Coronary artery (tissue), 2 donors: ENCODE results near the gene ZDHHC13.
A peak's percentile ranks its signal among the peaks of the same experiment; 100 is the strongest.

ENCODE experiments used
- DNase-seq: peaks from one replicate; pipeline ENCODE4 v3.0.0-alpha.2; 2017; ENCODE audit warnings: low spot score
- H3K27ac ChIP-seq, 2 donors: fragments of 200-600 bp; sonication (generic); one replicate each; pipeline ENCODE4 v1.5.1; 2016 to 2019
- H3K4me3 ChIP-seq: fragments of 200-600 bp; sonication (generic); 2 replicates; pipeline ENCODE4 v1.5.1; 2016; ENCODE audit warnings: mild to moderate bottlenecking, moderate library complexity
- TF ChIP-seq, protein P1 (sequence below): fragments of 200-600 bp; sonication (generic); IDR thresholded peaks from one replicate; pipeline ENCODE4 v1.5.1; 2019; ENCODE audit warnings: antibody characterized with exemption

Gene ZDHHC13

GRCh38 chr11:19077965-19078364 is 39.0 kb upstream of the ZDHHC13 start:
- TF ChIP-seq, protein P1, sequence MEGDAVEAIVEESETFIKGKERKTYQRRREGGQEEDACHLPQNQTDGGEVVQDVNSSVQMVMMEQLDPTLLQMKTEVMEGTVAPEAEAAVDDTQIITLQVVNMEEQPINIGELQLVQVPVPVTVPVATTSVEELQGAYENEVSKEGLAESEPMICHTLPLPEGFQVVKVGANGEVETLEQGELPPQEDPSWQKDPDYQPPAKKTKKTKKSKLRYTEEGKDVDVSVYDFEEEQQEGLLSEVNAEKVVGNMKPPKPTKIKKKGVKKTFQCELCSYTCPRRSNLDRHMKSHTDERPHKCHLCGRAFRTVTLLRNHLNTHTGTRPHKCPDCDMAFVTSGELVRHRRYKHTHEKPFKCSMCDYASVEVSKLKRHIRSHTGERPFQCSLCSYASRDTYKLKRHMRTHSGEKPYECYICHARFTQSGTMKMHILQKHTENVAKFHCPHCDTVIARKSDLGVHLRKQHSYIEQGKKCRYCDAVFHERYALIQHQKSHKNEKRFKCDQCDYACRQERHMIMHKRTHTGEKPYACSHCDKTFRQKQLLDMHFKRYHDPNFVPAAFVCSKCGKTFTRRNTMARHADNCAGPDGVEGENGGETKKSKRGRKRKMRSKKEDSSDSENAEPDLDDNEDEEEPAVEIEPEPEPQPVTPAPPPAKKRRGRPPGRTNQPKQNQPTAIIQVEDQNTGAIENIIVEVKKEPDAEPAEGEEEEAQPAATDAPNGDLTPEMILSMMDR: no peak
- DNase-seq: no peak
- H3K4me3 ChIP-seq: no peak overlapping the region
- H3K27ac ChIP-seq: no peak overlapping the region

DNA sequence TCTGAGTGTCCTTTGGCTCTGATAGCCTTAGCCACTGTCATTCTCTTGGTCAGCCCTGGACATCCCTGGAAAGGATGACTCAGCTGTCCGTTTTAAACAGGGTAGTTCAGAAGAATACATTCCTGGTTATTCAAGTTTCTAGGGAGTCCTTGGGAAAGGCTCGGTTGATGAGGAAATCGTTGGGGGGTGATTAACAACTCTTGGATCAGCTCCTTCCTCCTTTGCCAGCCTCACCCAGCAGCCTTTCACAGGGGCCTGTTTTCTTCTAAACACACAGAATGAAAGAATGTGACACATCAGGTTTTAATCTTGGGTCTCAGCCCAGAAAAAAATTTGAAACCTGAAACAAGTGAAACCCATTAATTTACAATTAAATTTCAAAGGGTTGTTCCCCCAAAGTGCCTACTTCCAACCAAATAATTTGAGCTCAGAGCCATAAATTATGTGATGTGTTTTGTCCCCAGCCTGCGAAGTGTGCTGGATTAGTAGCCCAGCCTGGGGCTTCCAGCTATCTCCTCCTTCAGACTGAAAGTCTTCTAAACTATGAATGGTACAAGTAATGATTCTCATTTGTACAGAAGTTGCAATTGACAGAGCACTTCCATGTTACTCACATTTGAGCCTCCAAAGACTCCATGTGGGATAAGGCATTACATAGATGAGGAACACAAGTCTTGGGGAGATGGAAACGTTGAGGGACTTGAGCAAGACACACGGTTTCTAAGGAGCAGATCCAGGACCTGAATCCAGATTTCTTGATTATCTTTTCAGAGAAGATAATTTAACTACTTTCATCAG is 37.1 kb upstream of the ZDHHC13 start:
- no peak overlapping the region for H3K4me3 ChIP-seq
- no peak overlapping the region for H3K27ac ChIP-seq
- DNase-seq: no peak
- TF ChIP-seq, protein P1: no peak

DNA sequence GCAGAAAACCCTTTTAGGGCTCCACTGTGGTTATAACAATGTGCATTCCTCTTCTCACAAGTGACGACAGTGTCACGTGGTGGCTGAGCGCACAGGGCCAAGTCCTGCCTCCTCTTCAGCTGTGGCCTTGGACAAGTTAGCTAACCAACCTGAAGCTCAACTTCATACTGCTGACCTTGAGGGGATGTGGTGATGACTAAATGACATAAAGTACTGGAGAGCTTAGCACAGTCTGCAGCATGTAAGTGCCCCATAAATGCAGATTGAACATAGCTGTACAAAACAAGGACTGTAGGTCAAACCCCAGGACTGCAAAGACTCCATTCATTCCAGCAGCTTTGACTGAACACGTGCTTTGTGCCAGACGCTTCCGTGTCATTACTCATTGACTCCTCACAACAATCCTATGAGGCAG is 36.4 kb upstream of the ZDHHC13 start:
- Histone ChIP-seq H3K4me3 (no peak overlapping the region), H3K27ac (no peak overlapping the region)
- DNase-seq: no peak
- TF ChIP-seq, protein P1: no peak

- TF ChIP-seq, protein P1: no peak
- no peak overlapping the region for H3K4me3 ChIP-seq
- DNase-seq: no peak
- no peak overlapping the region for H3K27ac ChIP-seq
Measured at GRCh38 chr11:19083166-19083565, 33.8 kb upstream of the ZDHHC13 start.

GRCh38 chr11:19084661-19085315 is 32.2 kb upstream of the ZDHHC13 start:
- DNase-seq: no peak
- TF ChIP-seq, protein P1: no peak
- H3K27ac ChIP-seq: no peak overlapping the region
- H3K4me3 ChIP-seq: no peak overlapping the region

GRCh38 chr11:19087658-19088057 is 29.3 kb upstream of the ZDHHC13 start:
- TF ChIP-seq, protein P1: no peak
- peak overlapping the region in 1 of 2 donors; percentile 32 for H3K27ac ChIP-seq
- DNase-seq: no peak
- H3K4me3 ChIP-seq: no peak overlapping the region

GRCh38 chr11:19088791-19089190 is 28.2 kb upstream of the ZDHHC13 start:
- DNase-seq: no peak
- Histone ChIP-seq H3K27ac (no peak overlapping the region), H3K4me3 (no peak overlapping the region)
- TF ChIP-seq, protein P1: no peak
